ENCODE results near the gene CCDC154. TPM values are rescaled to one million over a fixed set of nuclear protein-coding genes. Genes with fewer than 3 reads are reported as not detected.

CCDC154 gene
- total and polyA plus RNA-seq, 2 experiments from 2014 or later: 0.49 to 1.5 TPM

DNA sequence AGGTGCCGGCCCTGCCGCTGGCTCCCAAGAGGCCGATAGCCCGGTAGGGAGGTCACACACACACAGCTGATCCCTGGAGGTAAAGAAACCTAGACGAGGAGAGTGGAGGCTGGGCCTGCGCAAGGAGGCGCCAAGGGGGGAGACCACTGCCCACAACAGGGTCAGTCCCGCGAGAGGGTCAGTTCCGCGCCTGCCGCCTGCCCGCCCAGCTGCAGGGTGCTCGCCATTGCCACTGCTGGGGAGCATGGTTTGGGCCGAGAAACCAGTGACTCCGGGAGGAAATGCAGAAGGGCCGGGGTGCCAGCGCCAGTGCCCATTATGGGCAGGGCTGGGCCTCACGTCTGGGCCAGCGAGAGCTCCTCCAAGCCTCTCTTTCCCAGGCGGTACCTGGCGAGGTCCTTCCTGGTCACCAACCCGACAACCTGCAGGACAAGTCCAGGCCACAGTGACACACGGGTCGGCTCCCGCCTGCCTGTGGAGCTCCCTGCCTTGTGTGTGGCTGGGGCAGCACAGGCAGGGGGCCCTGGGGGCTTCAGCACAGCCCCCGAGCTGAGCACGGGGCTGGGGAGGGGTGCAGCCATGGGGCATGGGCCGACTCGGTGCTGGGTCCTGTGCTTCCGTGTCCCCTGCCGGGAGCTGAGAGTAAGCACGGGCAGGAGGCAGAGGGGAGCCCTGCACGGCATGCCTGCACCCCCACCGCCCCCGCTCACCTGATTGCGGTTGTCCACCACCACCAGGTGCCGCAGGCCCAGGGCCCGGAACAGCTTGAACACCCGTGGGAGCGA, 2.1 kb upstream of the CCDC154 start:
- TF ChIP-seq, protein P1, sequence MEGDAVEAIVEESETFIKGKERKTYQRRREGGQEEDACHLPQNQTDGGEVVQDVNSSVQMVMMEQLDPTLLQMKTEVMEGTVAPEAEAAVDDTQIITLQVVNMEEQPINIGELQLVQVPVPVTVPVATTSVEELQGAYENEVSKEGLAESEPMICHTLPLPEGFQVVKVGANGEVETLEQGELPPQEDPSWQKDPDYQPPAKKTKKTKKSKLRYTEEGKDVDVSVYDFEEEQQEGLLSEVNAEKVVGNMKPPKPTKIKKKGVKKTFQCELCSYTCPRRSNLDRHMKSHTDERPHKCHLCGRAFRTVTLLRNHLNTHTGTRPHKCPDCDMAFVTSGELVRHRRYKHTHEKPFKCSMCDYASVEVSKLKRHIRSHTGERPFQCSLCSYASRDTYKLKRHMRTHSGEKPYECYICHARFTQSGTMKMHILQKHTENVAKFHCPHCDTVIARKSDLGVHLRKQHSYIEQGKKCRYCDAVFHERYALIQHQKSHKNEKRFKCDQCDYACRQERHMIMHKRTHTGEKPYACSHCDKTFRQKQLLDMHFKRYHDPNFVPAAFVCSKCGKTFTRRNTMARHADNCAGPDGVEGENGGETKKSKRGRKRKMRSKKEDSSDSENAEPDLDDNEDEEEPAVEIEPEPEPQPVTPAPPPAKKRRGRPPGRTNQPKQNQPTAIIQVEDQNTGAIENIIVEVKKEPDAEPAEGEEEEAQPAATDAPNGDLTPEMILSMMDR (IDR thresholded peaks at IDR 0.05; ENCODE audit: low read depth, low read length): no peak
- Histone ChIP-seq H3K4me1 (ENCODE audit: low read depth) (no peaks in the 10 kb centered on the region), H3K9me3 (ENCODE audit: low read depth) (no peaks in the 10 kb centered on the region), H3K27ac (no peak overlapping the region), H3K36me3 (no peaks in the 10 kb centered on the region), H3K27me3 (no peaks in the 10 kb centered on the region), H3K4me3 (no peak overlapping the region)
- DNase-seq (ENCODE audit: low read depth in 1 of 2, low spot score in 1 of 2): no peak

DNA sequence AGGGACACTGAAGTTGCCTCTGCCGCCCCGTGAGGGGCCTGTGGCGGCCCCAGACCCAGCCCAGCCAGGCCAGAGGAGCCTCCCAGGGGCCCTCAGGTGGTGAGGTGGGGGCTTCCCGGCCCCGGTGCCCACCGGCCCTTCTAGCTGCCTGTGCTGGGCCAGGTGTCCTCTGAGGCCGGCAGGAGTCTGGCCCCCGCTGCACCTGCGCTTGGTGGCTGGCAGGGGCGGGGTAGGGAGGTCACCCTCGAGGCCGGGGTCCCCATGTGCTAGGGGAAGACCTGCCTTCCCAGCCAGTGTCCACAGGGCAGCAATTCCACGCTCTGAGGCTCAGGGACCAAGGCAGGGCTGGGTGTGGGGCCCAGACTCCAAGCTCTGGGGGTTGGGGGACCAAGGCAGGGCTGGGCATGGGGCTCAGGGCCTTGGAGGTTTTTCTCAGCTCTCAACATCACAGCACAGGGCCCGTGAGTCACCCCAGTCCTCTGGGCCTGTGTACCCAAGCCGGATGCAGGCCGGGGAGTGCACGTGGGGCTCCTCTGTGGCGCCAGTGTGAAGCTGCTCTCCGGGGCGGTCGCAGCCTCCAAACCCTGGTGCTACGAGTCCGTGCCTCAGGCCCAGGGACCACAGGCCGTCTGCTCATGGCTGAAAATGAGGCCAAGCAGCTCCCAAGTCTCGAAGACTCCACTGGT, 1.3 kb upstream of the CCDC154 start:
- H3K4me1 ChIP-seq (ENCODE audit: low read depth): no peaks in the 10 kb centered on the region
- no peaks in the 10 kb centered on the region for H3K36me3 ChIP-seq
- no peak overlapping the region for H3K4me3 ChIP-seq
- TF ChIP-seq, protein P1 (IDR thresholded peaks at IDR 0.05; ENCODE audit: low read depth, low read length): no peak
- H3K9me3 ChIP-seq (ENCODE audit: low read depth): no peaks in the 10 kb centered on the region
- no peaks in the 10 kb centered on the region for H3K27me3 ChIP-seq
- DNase-seq (ENCODE audit: low read depth in 1 of 2, low spot score in 1 of 2): no peak
- no peak overlapping the region for H3K27ac ChIP-seq

GRCh38 chr16:1444730-1445517, 568 bp upstream of the CCDC154 start:
- DNase-seq (ENCODE audit: low read depth in 1 of 2, low spot score in 1 of 2): no peak
- H3K27ac ChIP-seq: no peak overlapping the region
- no peaks in the 10 kb centered on the region for H3K9me3 ChIP-seq (ENCODE audit: low read depth)
- no peaks in the 10 kb centered on the region for H3K4me1 ChIP-seq (ENCODE audit: low read depth)
- H3K36me3 ChIP-seq: no peaks in the 10 kb centered on the region
- H3K27me3 ChIP-seq: no peaks in the 10 kb centered on the region
- TF ChIP-seq, protein P1 (IDR thresholded peaks at IDR 0.05; ENCODE audit: low read depth, low read length): no peak
- H3K4me3 ChIP-seq: no peak overlapping the region

DNA sequence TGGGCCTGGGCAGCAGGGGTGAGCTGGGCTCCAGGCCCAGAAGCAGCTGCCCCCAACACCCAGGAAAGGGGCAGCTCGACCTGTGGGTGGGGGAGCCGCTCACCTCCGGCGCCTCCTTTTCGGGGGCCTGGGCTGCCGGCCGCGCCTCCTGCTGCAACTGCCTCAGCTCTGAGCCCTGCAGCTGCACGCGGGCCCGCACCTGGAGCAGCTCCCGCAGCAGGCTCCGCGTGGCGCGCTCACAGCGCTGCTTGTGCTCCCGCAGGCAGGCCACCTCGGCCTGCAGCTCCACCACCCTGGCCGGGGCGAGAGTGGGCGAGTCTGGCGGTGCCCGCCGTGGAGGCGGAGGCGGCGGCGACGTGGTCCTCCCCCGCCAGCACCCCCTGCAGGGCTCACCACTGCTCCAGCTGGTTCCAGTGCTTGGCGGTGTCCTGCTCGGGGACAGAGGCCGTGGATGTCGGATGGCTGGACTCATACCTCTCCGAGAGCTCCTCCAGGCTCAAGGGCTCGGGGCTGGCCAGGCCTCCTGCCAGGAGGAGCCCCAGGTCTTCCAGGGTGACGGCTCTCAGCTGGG, 868 bp downstream of the CCDC154 start:
- no peaks in the 10 kb centered on the region for H3K4me1 ChIP-seq (ENCODE audit: low read depth)
- H3K27ac ChIP-seq: no peak overlapping the region
- TF ChIP-seq, protein P1 (IDR thresholded peaks at IDR 0.05; ENCODE audit: low read depth, low read length): no peak
- DNase-seq (ENCODE audit: low read depth in 1 of 2, low spot score in 1 of 2): no peak
- no peaks in the 10 kb centered on the region for H3K27me3 ChIP-seq
- H3K9me3 ChIP-seq (ENCODE audit: low read depth): no peaks in the 10 kb centered on the region
- H3K36me3 ChIP-seq: no peaks in the 10 kb centered on the region
- H3K4me3 ChIP-seq: no peak overlapping the region

GRCh38 chr16:1442697-1443096, 1.7 kb downstream of the CCDC154 start:
- no peaks in the 10 kb centered on the region for H3K27me3 ChIP-seq
- H3K36me3 ChIP-seq: no peaks in the 10 kb centered on the region
- no peak overlapping the region for H3K4me3 ChIP-seq
- H3K9me3 ChIP-seq (ENCODE audit: low read depth): no peaks in the 10 kb centered on the region
- TF ChIP-seq, protein P1 (IDR thresholded peaks at IDR 0.05; ENCODE audit: low read depth, low read length): no peak
- no peaks in the 10 kb centered on the region for H3K4me1 ChIP-seq (ENCODE audit: low read depth)
- DNase-seq (ENCODE audit: low read depth in 1 of 2, low spot score in 1 of 2): no peak
- H3K27ac ChIP-seq: no peak overlapping the region

Data from cardiac muscle cell (in vitro differentiated cells and primary cell).